Measurements from ENCODE around the gene PCYT2.

Gene PCYT2

GRCh38 chr17:81934098-81934757 is 23.0 kb upstream of the PCYT2 start:
- 0 out of 2 replicates have a peak overlapping the region, but pooled peaks have one; percentile 14 for H3K27ac ChIP-seq (replicated peaks)
- no peak overlapping the region for H3K4me3 ChIP-seq (replicated peaks; ENCODE audit: insufficient read depth, low read length)
- no peak for TF ChIP-seq GABPA (IDR thresholded peaks at IDR 0.05; ENCODE audit: low read depth)
- TF ChIP-seq POLR2AphosphoS5 (IDR thresholded peaks at IDR 0.05; ENCODE audit: low read depth) = no peak
- no peak for TF ChIP-seq SPI1 (IDR thresholded peaks at IDR 0.05; ENCODE audit: borderline replicate concordance, low read depth)
- TF ChIP-seq CTCF (IDR thresholded peaks at IDR 0.05; ENCODE audit: insufficient read depth, low read length) = no peak
- no peak for TF ChIP-seq REST (IDR thresholded peaks at IDR 0.05; ENCODE audit: insufficient replicate concordance, low read depth)
- H3K27me3 ChIP-seq (ENCODE audit: insufficient read depth, poor library complexity, severe bottlenecking) = no peaks in the 10 kb centered on the region
- DNase-seq (ENCODE audit: low read depth in 1 of 2, low spot score in 1 of 2) = peak in 1 of 2 experiments; percentile 52

GRCh38 chr17:81933178-81933699 is 22.0 kb upstream of the PCYT2 start:
- DNase-seq (ENCODE audit: low read depth in 1 of 2, low spot score in 1 of 2) = no peak
- no peaks in the 10 kb centered on the region for H3K27me3 ChIP-seq (ENCODE audit: insufficient read depth, poor library complexity, severe bottlenecking)
- no peak for TF ChIP-seq REST (IDR thresholded peaks at IDR 0.05; ENCODE audit: insufficient replicate concordance, low read depth)
- no peak for TF ChIP-seq SPI1 (IDR thresholded peaks at IDR 0.05; ENCODE audit: borderline replicate concordance, low read depth)
- TF ChIP-seq POLR2AphosphoS5 (IDR thresholded peaks at IDR 0.05; ENCODE audit: low read depth) = no peak
- H3K27ac ChIP-seq (replicated peaks) = no peak overlapping the region
- no peak overlapping the region for H3K4me3 ChIP-seq (replicated peaks; ENCODE audit: insufficient read depth, low read length)

- Histone ChIP-seq H3K4me3 (replicated peaks; ENCODE audit: insufficient read depth, low read length) (no peak overlapping the region), H3K27ac (replicated peaks) (no peak overlapping the region), H3K27me3 (ENCODE audit: insufficient read depth, poor library complexity, severe bottlenecking) (no peaks in the 10 kb centered on the region)
- TF ChIP-seq POLR2AphosphoS5 (IDR thresholded peaks at IDR 0.05; ENCODE audit: low read depth) (no peak), REST (IDR thresholded peaks at IDR 0.05; ENCODE audit: insufficient replicate concordance, low read depth) (no peak), GABPA (IDR thresholded peaks at IDR 0.05; ENCODE audit: low read depth) (no peak), SPI1 (IDR thresholded peaks at IDR 0.05; ENCODE audit: borderline replicate concordance, low read depth) (no peak), CTCF (IDR thresholded peaks at IDR 0.05; ENCODE audit: insufficient read depth, low read length) (no peak)
- no peak for DNase-seq (ENCODE audit: low read depth in 1 of 2, low spot score in 1 of 2)
Observed at GRCh38 chr17:81932333-81932983, 21.3 kb upstream of the PCYT2 start.

Measured in HL-60 (cell line).